Chondrocyte (in vitro differentiated cells): ENCODE results near the gene PPP1CA. TPM values are rescaled to one million over a fixed set of nuclear protein-coding genes. Genes with fewer than 3 reads are reported as not detected.

Experiments
- DNase-seq: peaks from one replicate; pipeline ENCODE4 v3.0.0; 2021; ENCODE audit warnings: mixed read lengths, low spot score
- H3K27ac Mint-ChIP-seq: one replicate; pipeline ENCODE4 v1.8.0; 2021; ENCODE audit warnings: mild to moderate bottlenecking, moderate library complexity, mixed read lengths; ENCODE audit not compliant: unreplicated experiment
- H3K27me3 Mint-ChIP-seq: 2 replicates; pipeline ENCODE4 v1.8.0; 2021; ENCODE audit warnings: low read depth, mixed read lengths
- H3K36me3 Mint-ChIP-seq: 2 replicates; pipeline ENCODE4 v1.8.0; 2021; ENCODE audit warnings: low read depth, mixed read lengths
- H3K4me1 Mint-ChIP-seq: 2 replicates; pipeline ENCODE4 v1.8.0; 2021; ENCODE audit warnings: low read depth, mild to moderate bottlenecking, mixed read lengths
- H3K4me3 Mint-ChIP-seq: one replicate; pipeline ENCODE4 v1.8.0; 2021; ENCODE audit warnings: mild to moderate bottlenecking, moderate library complexity, mixed read lengths; ENCODE audit not compliant: unreplicated experiment
- H3K9me3 Mint-ChIP-seq: 2 replicates; pipeline ENCODE4 v1.8.0; 2021; ENCODE audit warnings: low read depth, mixed read lengths
- total RNA-seq: library from RNA; stranded (reverse); gene quantifications from 3 replicates; pipeline ENCODE4 v1.2.1, GENCODE V29; 2021
- TF ChIP-seq, protein P1 (sequence below): fragments of 200-600 bp; sonication (generic); IDR thresholded peaks from 2 replicates; pipeline ENCODE4 v1.5.0; 2021; ENCODE audit warnings: antibody characterized with exemption, mild to moderate bottlenecking, moderate library complexity

Gene PPP1CA
- total RNA-seq, 1 donor from 2014 or later: 109 TPM

- no peak for DNase-seq
- TF ChIP-seq, protein P1, sequence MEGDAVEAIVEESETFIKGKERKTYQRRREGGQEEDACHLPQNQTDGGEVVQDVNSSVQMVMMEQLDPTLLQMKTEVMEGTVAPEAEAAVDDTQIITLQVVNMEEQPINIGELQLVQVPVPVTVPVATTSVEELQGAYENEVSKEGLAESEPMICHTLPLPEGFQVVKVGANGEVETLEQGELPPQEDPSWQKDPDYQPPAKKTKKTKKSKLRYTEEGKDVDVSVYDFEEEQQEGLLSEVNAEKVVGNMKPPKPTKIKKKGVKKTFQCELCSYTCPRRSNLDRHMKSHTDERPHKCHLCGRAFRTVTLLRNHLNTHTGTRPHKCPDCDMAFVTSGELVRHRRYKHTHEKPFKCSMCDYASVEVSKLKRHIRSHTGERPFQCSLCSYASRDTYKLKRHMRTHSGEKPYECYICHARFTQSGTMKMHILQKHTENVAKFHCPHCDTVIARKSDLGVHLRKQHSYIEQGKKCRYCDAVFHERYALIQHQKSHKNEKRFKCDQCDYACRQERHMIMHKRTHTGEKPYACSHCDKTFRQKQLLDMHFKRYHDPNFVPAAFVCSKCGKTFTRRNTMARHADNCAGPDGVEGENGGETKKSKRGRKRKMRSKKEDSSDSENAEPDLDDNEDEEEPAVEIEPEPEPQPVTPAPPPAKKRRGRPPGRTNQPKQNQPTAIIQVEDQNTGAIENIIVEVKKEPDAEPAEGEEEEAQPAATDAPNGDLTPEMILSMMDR: no peak
- Mint-ChIP-seq H3K9me3 (no peaks in the 10 kb centered on the region), H3K36me3 (no peaks in the 10 kb centered on the region), H3K27ac (peak overlapping the region; percentile 61), H3K4me1 (peaks cover 16% of the 10 kb centered on the region), H3K4me3 (no peak overlapping the region), H3K27me3 (no peaks in the 10 kb centered on the region)
These were observed 34.9 kb upstream of the PPP1CA start for GRCh38 chr11:67436459-67437081.

DNA sequence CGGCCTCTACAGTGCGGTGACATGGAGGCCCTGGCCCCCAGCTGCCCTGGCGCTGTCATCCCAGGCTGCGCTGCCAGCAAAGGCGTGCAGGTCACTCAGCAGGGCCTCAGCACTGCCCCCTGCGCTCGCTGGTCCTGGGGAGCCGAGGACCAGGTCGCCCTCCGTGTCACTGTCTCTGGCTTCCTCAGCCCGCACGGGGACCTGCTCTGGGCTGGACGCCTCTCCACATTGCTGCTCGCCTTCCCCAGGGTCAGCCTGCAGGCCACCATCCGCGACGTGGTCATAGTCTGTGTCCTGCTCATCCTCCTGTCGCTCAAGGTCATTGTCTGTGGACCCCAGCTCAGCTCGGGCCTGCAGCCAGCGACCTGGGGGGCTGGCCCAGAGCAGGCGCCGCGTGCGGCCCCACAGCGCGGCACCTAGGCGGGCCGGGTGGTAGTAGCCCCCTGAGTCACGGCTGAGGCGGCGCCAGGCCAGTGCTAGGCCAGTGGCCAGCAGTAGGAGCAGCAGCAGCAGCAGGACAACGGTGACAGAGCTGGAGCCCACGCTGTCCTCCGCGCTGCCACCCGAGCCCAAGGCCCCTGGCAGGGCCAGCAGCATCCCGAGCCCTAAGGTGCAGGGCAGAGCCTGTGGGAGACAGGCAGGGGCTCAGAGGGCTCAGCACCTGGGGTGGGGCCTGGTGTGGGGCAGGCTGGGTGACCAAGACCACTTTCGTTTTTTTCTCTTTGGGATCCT is 34.2 kb upstream of the PPP1CA start:
- Mint-ChIP-seq H3K27me3 (no peaks in the 10 kb centered on the region), H3K9me3 (no peaks in the 10 kb centered on the region), H3K36me3 (no peaks in the 10 kb centered on the region), H3K4me1 (peaks cover 16% of the 10 kb centered on the region), H3K27ac (no peak overlapping the region), H3K4me3 (no peak overlapping the region)
- peak; percentile 92 for DNase-seq
- TF ChIP-seq, protein P1: no peak

DNA sequence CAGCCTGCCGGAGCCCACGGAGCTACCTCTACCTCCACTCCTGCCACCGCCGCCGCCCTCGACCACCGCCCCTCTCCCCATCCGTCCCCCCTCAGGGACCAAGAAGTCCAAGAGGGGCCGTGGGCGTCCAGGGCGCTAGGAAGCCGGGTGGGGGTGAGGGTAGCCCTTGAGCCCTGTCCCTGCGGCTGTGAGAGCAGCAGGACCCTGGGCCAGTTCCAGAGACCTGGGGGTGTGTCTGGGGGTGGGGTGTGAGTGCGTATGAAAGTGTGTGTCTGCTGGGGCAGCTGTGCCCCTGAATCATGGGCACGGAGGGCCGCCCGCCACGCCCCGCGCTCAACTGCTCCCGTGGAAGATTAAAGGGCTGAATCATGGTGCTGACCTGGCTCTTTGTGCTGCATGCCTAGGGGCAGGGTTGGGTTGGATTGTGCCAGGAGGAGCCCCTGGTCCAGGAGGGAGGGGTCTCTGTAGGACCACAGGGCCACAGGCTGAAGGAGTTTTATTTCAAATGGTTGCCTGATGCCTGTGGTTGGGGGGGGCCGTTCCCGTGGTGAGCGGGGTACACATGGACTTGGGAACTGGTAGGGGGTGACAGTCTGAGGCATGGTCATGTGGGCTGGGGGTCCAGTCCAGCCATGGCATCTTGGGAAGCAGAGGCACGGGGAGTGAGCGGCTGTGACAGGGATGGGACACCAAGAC is 33.5 kb upstream of the PPP1CA start:
- Mint-ChIP-seq H3K27me3 (no peaks in the 10 kb centered on the region), H3K27ac (no peak overlapping the region), H3K9me3 (no peaks in the 10 kb centered on the region), H3K4me1 (peaks cover 14% of the 10 kb centered on the region), H3K36me3 (peaks cover 2% of the 10 kb centered on the region), H3K4me3 (no peak overlapping the region)
- DNase-seq: peak; percentile 88
- TF ChIP-seq, protein P1: no peak

DNA sequence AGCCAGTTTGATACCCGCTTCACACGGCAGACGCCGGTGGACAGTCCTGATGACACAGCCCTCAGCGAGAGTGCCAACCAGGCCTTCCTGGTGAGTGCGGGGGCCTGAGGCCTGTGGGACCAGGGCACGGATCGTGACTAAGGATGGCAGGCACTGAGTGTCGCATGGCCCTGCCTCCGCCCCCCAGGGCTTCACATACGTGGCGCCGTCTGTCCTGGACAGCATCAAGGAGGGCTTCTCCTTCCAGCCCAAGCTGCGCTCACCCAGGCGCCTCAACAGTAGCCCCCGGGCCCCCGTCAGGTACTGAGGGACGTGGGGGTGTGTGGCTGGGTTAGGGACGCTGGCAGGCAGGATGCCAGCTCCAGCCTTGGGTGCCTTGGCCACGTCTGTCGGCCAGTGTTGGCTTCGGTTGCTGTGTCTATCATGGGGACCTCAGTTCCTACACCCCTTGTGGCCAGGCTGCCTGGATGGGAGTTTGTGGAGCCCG is 32.8 kb upstream of the PPP1CA start:
- no peak overlapping the region for H3K4me3 Mint-ChIP-seq
- no peaks in the 10 kb centered on the region for H3K9me3 Mint-ChIP-seq

More for the DNA sequence above, 32.8 kb upstream of the PPP1CA start:
- Mint-ChIP-seq H3K36me3 (peaks cover 2% of the 10 kb centered on the region), H3K27me3 (no peaks in the 10 kb centered on the region), H3K4me1 (peaks cover 10% of the 10 kb centered on the region), H3K27ac (no peak overlapping the region)
- TF ChIP-seq, protein P1: no peak
- no peak for DNase-seq
